ENCODE measurements around the gene TSC2. TPM values are rescaled to one million over a fixed set of nuclear protein-coding genes. Genes with fewer than 3 reads are reported as not detected.

The TSC2 gene
- total and polyA plus RNA-seq, 2 of the 13 experiments (the other 11 are each of a cell fraction or from before 2014, with no cell fraction given) = 19.6 to 40.4 TPM

DNA sequence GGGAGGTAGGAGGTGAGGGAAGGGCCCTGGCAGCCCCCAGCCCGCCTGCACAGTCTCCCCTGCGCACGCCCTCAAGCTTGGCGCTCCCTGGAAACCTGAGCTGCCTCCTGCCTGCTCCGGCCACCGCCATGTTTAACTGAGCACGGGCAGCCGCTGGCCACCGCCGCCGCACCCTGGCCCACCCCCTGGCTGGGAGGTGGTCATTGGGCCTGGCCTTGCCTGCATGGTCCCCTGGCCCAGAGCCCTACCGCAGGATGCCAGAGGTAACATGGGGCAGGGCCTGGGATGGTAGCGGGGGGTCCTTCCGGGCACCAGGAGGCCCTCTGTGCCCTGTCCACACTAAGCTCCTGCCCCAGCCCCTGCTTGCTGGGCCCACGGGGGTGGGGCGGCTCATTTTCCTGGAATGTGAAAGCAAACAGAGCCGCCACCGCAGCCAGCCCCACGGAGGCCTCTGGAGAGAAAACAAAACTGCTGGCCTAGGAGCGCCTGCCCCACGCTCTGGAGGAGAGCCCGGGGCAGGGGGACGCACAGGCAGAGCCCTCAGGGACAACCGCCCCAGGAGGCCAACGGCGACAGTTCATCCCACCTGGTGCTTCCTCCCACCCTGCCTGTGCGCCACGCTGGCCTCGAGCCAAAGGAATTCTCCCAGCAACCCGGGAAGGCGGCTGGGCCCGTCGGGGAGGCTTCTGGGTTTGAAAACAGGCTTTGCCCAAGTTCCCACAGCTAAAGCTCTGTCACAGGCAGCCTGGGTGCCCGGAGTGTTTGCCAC lies 12.2 kb upstream of the TSC2 start (continued):
- TF ChIP-seq, protein P1, sequence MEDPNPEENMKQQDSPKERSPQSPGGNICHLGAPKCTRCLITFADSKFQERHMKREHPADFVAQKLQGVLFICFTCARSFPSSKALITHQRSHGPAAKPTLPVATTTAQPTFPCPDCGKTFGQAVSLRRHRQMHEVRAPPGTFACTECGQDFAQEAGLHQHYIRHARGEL (CRISPR knock-in tag; IDR thresholded peaks at IDR 0.05) = peak; percentile 82; the same call in 1 of the 2 replicates
- no peak for TF ChIP-seq KAT2B (IDR thresholded peaks at IDR 0.05; ENCODE audit: borderline replicate concordance, low read depth, low read length)
- no peak; the same call in 1 of the 2 replicates for TF ChIP-seq ZBTB38 (CRISPR knock-in tag; IDR thresholded peaks at IDR 0.05)
- peak; percentile 36; the same call in 1 of the 2 replicates for TF ChIP-seq STAG1 (CRISPR knock-in tag; IDR thresholded peaks at IDR 0.05)
- TF ChIP-seq SOX6 (IDR thresholded peaks at IDR 0.05) = no peak
- peak; percentile 83 for TF ChIP-seq SOX6 (CRISPR knock-in tag; IDR thresholded peaks at IDR 0.05)
- peak; percentile 67; the same call in 1 of the 2 replicates for TF ChIP-seq ISL2 (CRISPR knock-in tag; IDR thresholded peaks at IDR 0.05)
- peak; percentile 47; the same call in 1 of the 2 replicates for TF ChIP-seq TEF (CRISPR knock-in tag; IDR thresholded peaks at IDR 0.05)
- peak in 1 of 2 experiments; percentile 67; a peak in 2 of 4 replicates for TF ChIP-seq EP300 (IDR thresholded peaks at IDR 0.05; ENCODE audit: low read depth in 2 of 2, low read length in 2 of 2)
- TF ChIP-seq EP300 (CRISPR knock-in tag; IDR thresholded peaks at IDR 0.05; ENCODE audit: borderline replicate concordance) = peak; percentile 72
- TF ChIP-seq SIX1 (CRISPR knock-in tag; IDR thresholded peaks at IDR 0.05; ENCODE audit: borderline replicate concordance) = peak; percentile 44; the same call in 1 of the 2 replicates
- TF ChIP-seq HNRNPLL (IDR thresholded peaks at IDR 0.05; ENCODE audit: low read depth, low read length, poor library complexity, severe bottlenecking) = peak; percentile 67
- no peak for TF ChIP-seq ZNF326 (CRISPR knock-in tag; IDR thresholded peaks at IDR 0.05; ENCODE audit: borderline replicate concordance)
- no peak for TF ChIP-seq NFIB (CRISPR knock-in tag; IDR thresholded peaks at IDR 0.05; ENCODE audit: borderline replicate concordance)
- no peak for TF ChIP-seq MZF1 (CRISPR knock-in tag; IDR thresholded peaks at IDR 0.05; ENCODE audit: borderline replicate concordance)
- no peak; the same call in 1 of the 2 replicates for TF ChIP-seq MEIS1 (CRISPR knock-in tag; IDR thresholded peaks at IDR 0.05; ENCODE audit: borderline replicate concordance)
- TF ChIP-seq NR2F1 (CRISPR knock-in tag; IDR thresholded peaks at IDR 0.05) = no peak
- TF ChIP-seq ZFP62 (CRISPR knock-in tag; IDR thresholded peaks at IDR 0.05) = no peak
- no peak; the same call in 1 of the 2 replicates for TF ChIP-seq GPN1 (CRISPR knock-in tag; IDR thresholded peaks at IDR 0.05; ENCODE audit: borderline replicate concordance)
- no peak for TF ChIP-seq SUZ12 (IDR thresholded peaks at IDR 0.05; ENCODE audit: low read depth, low read length)
- peak; percentile 58; the same call in 1 of the 2 replicates for TF ChIP-seq TFAP4 (IDR thresholded peaks at IDR 0.05; ENCODE audit: borderline replicate concordance, low read depth)
- no peak for TF ChIP-seq ZNF552 (CRISPR knock-in tag; IDR thresholded peaks at IDR 0.05; ENCODE audit: borderline replicate concordance)
- no peak for TF ChIP-seq ZNF674 (CRISPR knock-in tag; IDR thresholded peaks at IDR 0.05; ENCODE audit: low read depth)
- TF ChIP-seq IRF1 (CRISPR knock-in tag; IDR thresholded peaks at IDR 0.05; ENCODE audit: low read depth) = no peak
- TF ChIP-seq NRL (CRISPR knock-in tag; IDR thresholded peaks at IDR 0.05; ENCODE audit: borderline replicate concordance) = 0 out of 2 replicates have a peak, but pooled peaks have one; percentile 9
- no peak for TF ChIP-seq ZNF253 (CRISPR knock-in tag; IDR thresholded peaks at IDR 0.05; ENCODE audit: borderline replicate concordance)
- no peak for TF ChIP-seq ZNF7 (CRISPR knock-in tag; IDR thresholded peaks at IDR 0.05)
- no peak for TF ChIP-seq ZNF564 (CRISPR knock-in tag; IDR thresholded peaks at IDR 0.05)
